GM19238 (cell line): Measurements from ENCODE around the gene IL17REL.
"Not testable (repeated sequence)": the region's sequence is repeated elsewhere in the genome, so short reads cannot be mapped to it uniquely, and the experiment has no call there.

Source experiments
- DNase-seq: peaks from one replicate; pipeline ENCODE4 v3.0.0; 2011; ENCODE audit warnings: low spot score; ENCODE audit not compliant: insufficient read length

The IL17REL gene

GRCh38 chr22:49989826-49990225 is 22.7 kb downstream of the IL17REL start:
- not testable (repeated sequence) for DNase-seq

- DNase-seq, result no peak
Measured at GRCh38 chr22:49986325-49986724, 26.2 kb downstream of the IL17REL start.

GRCh38 chr22:49983148-49984042 is 29.2 kb downstream of the IL17REL start:
- no peak for DNase-seq

- DNase-seq, result not testable (repeated sequence)
Measured at GRCh38 chr22:49981799-49982198, 30.8 kb downstream of the IL17REL start.

DNA sequence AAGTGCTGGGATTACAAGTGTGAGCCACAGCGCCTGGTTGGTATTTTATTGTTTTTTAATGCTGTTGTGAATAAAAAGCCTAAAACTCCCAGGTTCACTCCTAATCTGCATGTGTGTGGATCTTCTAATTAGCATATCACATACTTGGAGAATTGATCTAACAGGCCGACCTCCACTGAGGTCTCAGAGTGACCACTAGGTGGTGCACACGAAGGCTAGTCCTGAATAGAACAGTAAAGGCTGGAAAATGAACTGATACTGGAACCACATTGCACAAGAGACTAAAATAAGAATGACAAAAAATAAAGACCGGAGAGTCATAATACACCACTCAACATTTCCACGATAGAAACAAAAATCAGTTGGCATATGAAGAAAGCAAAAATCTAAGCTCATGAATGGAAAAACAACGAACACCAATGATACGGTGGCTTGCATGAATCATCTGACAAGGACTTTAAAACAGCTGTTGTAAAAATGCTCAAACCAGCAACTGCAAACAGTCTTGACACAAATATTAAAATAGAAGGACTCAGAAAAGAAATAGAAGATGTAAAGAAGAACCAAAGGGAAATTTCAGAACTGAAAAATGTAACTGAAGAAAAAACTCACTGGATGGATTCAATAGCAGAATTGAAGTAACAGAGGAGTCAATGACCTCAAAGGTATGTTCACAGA is 32.8 kb downstream of the IL17REL start:
- no peak for DNase-seq

- no peak for DNase-seq
Measured at GRCh38 chr22:49977578-49977977, 35.0 kb downstream of the IL17REL start.

GRCh38 chr22:49976439-49977175 is 36.0 kb downstream of the IL17REL start:
- peak; percentile 52 for DNase-seq

DNA sequence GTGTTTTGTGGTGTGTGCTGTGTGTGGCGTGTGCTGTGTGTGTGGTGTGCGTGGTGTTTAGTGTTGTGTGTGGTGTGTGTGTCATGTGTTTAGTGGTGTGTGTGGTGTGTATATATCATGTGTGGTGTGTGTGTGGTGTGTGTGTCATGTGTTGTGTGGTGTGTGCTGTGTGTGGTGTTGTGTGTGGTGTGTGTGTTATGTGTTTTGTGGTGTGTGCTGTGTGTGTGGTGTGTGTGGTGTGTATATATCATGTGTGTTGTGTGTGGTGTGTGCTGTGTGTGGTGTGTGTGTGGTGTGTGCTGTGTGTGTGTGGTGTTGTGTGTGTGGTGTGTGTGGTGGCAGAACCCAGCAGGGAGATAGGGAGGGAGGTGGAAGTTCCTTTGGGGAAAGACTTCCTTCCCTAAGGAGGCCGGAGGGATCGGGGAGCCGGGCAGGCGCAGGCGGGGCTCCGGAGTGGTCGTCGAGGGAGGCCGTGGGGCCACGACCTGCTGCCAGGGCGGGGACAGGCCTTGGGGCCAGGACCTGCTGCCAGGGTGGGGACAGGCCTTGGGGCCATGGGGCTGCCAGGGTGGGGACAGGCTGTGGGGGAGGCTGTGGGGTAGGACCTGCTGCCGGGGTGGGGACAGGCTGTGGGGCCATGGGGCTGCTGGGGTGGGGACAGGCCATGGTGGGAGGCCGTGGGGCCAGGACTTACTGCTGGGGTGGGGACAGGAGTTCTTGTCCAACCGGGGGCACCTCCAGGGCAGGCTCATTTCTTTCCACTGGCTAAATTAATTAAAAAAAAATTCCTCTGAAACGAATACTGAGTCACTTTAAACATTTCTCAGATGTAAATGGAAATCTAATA is 36.8 kb downstream of the IL17REL start:
- no peak for DNase-seq

GRCh38 chr22:49973018-49973961 is 39.3 kb downstream of the IL17REL start:
- DNase-seq, result no peak

DNA sequence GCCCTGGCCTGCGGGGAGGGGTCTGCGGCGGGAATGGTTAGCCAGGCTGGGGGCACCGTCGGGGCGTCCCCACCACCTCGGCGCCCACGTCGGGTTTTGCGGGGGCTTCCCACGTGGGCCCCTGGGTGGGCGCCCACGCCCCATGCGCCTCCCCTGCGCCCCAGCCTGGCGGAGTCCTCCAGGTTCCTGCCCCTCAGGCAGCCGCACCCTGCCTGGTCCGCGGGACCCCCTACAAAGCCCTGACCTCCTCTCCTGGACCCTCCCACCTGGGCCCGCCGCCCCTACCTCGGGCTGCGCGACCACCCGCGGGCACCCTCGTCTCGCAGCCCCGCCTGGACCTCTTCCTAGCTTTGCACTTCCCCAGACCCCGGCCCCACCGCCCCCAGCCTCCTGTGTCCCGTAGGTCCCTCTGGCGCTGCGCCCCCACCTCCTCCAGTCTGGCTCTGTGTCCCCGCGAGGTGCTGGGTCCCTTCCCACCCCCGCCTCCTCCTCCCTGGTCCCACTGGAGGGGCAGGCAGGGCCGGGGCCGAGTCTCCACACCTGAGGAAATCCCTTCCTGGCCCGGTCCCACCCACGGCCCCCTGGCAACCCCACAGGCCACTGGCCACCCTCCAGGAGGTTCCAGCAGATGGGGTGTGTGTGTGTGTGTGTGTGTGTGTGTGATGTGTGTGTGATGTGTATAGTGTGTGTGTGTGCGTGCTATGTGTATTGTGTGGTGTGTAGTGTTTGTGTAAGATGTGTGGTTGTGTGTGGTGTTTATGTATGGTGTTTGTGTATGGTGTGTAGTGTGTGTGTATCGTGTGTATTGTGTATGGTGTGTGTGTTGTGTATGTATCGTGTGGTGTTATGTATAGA is 40.2 kb downstream of the IL17REL start:
- DNase-seq, result no peak

GRCh38 chr22:49971232-49972162 is 41.1 kb downstream of the IL17REL start:
- DNase-seq, result peak; percentile 48

DNA sequence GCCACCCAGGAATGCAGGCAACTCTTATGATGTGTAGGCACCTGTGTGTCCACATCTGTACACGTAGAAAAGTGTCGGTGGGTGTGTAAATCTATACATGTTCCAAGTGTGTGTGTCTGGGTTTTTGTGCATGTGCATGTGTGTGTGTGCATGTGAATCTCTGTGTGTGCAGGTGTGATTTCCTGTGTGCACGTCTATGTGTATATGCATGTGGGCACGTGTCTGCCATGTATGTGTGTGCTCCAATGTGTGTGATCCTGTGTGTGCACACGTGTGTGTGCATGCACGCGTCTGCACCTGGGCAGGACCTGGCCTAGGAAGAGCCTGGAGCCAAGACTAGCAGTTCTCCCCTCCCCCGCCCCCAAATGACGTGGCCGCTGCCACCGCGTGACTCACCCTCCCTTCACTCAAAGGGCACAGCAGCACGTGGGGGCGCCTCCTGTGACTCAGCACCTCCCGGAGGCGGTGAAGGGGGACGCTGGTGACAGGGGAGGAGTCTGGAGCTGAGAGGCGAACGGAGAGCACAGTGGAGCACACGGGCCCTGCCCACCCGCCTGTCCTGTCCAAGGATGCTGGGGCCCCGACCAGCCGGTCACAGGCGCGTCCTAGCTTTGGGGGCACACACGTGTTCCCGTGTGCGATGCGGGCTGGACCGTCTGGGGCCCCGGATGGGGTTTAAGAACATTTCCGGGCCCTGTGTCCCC is 41.9 kb downstream of the IL17REL start:
- peak; percentile 94 for DNase-seq

DNA sequence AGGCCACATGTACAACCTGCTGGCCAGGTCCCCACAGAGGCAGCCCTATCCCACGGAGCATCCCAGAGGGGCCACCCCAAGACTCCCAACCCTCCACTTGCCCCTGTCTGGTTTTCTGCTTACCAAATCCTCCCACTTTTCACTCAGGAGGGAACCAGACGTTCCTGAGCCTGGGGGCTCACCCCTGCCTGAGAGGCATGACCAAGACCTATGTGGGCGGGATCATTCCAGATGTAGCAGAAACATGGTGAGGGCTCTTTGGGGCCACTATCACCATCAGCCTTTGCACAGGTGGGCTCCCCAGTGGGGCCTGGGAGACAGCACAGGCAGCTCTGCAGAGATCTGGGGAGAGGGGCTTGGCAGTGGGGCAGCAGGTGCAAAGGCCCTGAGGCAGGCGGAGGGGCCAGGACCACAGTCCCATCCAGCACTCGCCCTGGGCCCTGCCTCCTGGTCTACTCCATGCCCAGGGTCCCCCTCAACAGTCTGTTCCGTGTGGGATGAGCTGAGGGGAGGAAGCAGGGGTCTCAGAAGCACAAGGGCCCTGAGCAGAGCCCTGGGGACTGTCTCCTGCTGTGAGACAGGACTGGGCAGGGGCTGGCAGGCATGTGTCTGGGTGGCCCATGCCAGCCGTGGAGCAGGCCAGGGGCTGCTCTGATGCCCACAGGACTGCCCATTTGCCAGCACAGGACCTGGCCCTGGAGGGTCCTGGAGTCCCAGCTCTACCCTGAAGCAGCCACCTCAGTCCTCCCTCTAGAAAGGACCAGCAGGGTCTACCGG is 42.6 kb downstream of the IL17REL start:
- DNase-seq, result no peak

DNA sequence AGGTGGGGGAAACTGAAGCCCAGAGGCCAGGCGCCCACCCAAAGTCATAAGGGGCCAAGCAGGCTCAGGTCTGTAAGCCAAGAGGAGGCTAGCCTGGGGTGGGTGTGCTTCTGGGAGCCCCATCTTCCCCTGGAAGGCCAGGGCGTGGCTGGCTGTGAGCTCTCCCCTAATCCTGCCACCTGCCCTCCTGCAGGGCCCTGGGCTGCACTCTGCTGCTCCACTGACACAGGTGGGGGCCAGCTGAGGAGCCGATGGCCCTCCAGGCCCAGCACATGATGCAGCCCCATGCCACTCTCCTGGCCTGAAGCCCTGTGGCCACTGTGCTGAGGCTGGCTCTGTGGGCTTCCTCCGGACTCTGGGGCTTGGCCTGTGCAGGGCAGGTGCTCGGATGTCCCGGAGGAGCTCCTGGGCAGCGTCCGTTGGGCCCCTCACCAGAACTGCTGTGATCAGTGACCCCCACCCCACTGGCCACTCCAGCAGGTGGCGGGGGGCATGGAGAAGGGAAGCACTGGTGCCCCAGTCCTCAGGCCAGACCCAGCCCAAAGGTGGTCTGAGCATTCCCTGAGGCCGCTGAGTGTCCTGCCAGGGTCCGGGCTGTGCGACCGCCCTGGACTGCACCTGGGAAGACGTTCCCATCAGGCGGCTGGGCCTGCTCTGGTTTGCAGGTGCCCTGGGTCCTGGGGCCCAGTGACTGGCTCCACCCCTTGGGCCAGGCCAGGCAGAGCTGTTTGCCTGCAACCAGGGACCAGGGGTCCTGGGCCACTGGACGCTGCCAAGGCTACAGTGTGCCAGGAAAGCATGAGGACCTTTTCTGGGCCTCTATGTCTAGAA is 43.5 kb downstream of the IL17REL start:
- no peak for DNase-seq

DNA sequence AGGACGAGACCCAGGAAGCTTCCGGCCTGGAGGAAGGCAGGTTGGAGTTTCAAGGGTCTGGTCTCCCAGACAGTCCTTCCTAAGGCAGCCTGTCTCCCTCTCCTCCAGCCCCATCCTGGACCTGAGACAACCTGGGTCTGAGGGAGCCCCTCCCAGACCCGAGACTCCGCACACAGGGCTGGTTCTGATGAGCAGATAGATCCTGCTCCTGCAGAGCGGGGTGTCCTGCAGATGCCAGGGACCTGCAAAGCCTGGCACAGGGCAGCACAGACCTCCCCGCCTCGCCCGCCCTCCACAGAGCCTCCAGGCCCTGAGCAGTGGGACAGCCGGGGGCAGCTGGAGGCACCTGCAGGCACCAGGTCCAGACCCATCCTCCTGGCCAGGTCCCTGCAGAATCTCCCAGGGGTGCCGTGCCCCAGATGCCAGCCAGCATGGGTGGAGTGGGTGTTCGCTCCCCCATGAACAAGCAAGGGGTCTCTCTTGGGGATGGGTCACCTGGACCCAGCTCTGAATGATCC is 44.2 kb downstream of the IL17REL start:
- DNase-seq, result no peak
